WI38 (cell line): ENCODE measurements around the gene KCNH1.

Experiments
- H3K4me3 ChIP-seq: 2 replicates; pipeline ENCODE4 v1.5.1; 2011; ENCODE audit warnings: low read depth, mild to moderate bottlenecking, control low read depth, low read length
- CTCF ChIP-seq: IDR thresholded peaks from 2 replicates; pipeline ENCODE4 v1.5.1; 2012; ENCODE audit warnings: low read depth, mild to moderate bottlenecking, control low read depth, low read length

Gene KCNH1

GRCh38 chr1:210748796-210749195 lies 385.2 kb downstream of the KCNH1 start:
- H3K4me3 ChIP-seq: no peak overlapping the region
- TF ChIP-seq CTCF: no peak

GRCh38 chr1:210747890-210748289 lies 386.1 kb downstream of the KCNH1 start:
- H3K4me3 ChIP-seq: no peak overlapping the region
- no peak for TF ChIP-seq CTCF

GRCh38 chr1:210747112-210747511 lies 386.8 kb downstream of the KCNH1 start:
- TF ChIP-seq CTCF: no peak
- no peak overlapping the region for H3K4me3 ChIP-seq

GRCh38 chr1:210746024-210746731 lies 387.8 kb downstream of the KCNH1 start:
- H3K4me3 ChIP-seq: no peak overlapping the region
- TF ChIP-seq CTCF: no peak

GRCh38 chr1:210743038-210743437 lies 390.9 kb downstream of the KCNH1 start:
- no peak overlapping the region for H3K4me3 ChIP-seq
- no peak for TF ChIP-seq CTCF

- no peak for TF ChIP-seq CTCF
These were observed 392.4 kb downstream of the KCNH1 start for GRCh38 chr1:210741564-210741963.

GRCh38 chr1:210739627-210740026 lies 394.3 kb downstream of the KCNH1 start:
- H3K4me3 ChIP-seq: no peak overlapping the region
- TF ChIP-seq CTCF: no peak

More at GRCh38 chr1:210741564-210741963, 392.4 kb downstream of the KCNH1 start:
- no peak overlapping the region for H3K4me3 ChIP-seq
